Activated CD4-positive, alpha-beta T cell treated with anti-CD3 and anti-CD28 coated beads for 48 hours (primary cell): ENCODE data around the gene NUP214.
"Not testable (repeated sequence)": the region's sequence is repeated elsewhere in the genome, so short reads cannot be mapped to it uniquely, and the experiment has no call there.

Experiments used
- DNase-seq: peaks from one replicate; pipeline ENCODE4 v3.0.0-alpha.2; 2020

The NUP214 gene

DNA sequence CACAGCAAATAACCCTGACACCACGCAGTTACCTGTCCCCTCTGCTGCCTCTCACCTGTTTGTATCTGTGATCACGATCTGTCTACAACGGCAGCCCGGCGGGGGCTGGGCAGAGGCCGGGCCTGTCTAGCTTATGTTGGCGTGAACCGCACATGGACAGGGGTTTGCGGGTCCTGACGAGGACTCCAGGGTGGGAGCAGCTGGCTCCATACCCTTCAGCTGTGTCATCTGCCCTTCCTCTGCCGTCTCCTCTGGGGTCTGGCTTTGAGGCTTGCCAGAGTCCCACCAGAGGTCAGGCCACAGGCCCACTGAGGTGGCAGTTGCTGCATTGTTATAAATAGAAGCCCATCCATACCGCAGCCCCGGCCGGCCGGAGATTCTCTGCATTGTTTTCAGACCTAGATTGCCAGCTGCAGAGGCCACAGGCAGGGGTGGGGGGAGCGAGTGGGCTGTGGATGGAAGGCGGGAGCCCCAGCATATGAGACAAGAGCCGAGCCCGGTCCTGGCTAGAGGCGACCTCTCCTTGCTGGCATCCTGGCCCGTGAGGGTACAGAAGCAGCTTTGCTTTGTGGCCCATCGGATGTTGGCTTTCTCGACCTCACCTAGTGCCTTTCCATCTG lies 113.1 kb downstream of the NUP214 start:
- DNase-seq: no peak

DNA sequence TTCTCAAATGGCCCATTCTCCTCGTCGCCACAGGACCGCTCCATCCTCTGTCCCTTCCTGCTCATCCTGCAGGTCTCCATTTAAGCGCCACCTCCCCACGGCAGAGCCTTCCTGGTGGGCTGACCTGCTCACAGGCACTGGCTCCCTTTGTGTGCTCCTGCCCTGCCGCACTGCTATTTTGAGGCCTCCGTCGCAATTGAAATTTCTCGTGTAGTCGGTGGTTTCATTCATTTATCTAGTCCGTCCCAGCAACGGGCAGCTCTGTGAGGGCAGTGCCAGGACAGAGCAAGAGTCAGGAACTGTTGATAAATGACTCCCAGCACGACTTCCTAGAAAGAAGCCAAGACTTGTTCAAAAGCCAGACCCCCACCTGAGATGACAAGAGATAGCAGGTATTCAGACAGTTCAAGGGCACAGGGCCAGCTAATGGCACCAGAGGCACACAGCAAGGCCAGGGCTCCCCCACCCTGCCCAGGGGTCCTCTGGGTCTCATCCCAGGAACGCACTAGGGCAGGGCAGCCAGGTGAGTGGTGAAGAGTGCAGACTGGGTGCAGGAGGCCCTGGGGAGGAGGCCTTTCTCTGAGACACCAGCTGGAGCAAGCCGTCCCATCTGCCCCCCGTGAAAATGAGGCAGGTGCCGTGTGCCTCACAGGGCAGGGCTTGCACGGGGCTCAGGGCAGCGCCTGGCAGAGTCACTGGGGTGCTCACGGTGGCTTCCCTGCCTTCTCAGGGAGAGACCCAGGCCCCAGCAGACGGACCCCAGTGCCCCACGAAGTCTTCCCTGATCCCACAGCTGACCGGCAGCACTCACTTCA lies 114.0 kb downstream of the NUP214 start:
- DNase-seq: no peak

DNA sequence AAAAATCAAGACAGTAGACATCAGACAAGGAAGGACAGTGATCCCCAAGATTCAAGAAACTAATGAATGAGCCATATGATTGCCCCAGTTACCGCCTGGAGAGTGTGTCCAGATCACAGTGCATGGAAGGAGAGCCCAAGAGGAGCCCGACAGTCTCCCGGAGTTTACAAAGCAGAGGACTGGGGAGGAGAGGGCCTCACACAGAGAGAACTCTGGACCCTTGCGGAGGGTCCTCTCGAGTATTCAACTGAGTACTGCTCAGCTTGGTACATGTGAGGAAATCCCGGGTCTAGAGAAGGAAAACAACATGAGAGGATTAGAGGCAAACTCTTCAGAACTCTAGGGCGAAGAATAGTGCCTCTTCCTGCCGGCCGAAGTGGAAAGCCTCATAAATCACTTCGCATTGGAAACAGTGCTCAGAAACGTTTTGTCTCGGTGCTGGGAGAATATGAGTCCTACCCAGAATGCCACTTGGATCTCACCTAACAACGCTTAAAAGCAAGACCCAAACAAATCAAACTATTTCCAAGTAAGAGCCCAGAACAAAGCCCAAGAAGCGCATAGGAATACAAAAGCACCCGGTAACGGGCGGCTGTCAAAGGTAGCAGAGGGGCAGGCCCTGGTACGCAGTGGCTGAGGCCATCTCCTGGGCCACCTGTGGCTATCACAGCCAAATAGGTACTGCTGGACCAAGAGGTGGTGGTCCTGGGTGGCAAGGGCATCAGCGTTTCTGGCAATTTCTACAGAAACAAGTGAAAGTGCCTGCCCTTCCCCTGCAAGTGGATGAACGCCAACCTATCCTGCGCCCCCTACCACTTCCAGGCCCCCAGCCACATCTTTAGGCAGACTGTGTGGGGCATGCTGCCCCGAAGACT lies 114.9 kb downstream of the NUP214 start:
- DNase-seq: no peak

DNA sequence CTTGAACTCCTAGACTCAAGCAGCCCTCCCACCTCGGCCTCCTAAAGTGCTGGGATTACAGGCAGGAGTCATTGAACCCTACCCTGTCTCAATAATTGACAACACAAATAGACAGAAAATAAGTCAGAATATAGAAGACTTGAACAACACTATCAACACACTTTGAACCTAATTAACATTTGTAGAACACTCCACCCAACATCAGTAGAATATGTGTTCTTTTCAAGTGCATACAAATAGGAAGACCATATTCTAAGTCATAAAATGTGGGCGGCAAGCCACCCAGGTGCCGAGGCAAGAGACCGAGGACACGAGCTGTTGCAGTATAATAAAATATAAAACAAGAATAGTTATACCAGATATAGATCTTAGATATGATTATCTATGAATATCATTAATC lies 118.9 kb downstream of the NUP214 start:
- DNase-seq: not testable (repeated sequence)

DNA sequence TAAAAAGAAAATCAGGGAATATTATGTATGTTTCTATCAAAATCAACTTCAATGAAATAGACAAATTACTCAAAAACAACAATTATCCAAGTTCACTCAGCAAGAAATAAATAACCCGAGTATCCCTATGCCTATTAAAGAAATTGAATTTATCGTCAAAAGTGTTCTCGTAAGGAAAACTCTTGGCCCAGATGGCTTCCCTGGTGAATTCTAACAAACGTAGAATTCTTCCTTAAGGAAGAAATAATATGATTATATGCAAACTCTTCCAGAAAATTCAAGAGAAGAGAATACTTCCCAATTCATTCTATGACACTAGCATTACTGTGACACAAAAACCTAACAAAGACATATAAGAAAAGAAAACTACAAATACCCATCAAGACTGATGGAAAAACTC lies 121.2 kb downstream of the NUP214 start:
- no peak for DNase-seq

DNA sequence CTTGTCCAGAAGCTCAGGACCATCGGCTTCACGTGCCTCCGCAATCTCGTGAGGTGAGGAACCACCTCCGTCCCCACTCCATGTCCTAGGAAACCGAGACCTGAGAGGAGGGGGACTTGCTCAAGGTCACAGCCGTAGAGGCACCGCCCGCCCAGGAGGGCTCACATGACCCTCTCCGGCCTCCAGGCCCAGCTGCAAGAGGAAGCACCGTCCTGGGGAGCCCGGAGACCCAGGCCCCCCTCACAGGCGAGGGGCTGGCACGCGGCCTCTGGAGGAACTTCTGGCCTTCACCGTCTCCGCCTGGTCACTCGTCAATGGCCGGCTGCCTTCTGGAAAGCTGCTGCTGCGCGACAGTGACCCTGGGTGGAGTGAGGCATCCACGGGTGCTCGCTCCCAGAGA lies 126.7 kb downstream of the NUP214 start:
- DNase-seq: no peak

DNA sequence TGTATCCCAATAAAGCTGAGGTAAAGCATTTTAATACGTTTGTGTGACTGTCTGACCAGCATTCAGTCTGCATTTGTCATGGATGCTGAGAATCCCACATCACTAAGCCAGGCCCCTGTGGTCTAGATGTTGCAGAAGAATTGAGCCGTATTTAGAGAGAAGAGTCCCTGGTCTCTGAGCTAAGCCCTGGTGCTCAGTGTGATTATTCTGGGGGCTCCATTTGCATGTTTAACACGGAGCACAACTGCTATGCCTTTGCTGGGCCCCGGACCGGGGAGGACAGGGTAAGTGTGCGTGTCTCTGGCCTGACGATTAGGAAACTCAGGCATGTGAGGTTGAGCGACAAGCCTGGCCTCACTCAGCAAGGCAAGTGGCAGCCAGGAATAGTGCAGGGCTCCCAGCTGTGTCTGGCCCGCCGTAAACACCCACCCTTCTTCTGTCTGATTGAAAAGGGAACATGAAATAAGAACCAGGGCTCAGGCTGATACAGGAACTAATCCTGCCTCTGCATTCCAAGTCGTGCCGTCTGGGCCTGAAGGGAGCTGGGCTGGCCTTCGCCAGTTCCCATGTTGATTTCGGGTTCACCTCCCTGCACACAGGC lies 128.6 kb downstream of the NUP214 start:
- DNase-seq: no peak

DNA sequence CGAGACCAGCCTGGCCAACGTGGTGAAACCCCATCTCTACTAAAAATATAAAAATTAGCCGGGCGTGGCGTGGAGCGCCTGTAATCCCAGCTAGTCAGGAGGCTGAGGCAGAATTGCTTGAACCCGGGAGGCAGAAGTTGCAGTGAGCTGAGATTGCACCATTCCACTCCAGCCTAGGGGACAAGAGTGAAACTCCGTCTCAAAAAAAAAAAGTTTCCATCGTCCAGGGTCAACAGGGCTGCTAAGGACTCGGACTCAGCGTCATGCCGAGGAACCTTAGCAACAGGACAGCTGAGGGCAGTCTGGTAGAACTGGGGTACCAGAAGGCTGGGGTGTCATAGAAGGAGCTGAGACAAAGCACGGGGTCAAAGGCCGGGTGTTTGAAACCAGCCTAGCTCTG lies 129.2 kb downstream of the NUP214 start:
- DNase-seq: no peak

DNA sequence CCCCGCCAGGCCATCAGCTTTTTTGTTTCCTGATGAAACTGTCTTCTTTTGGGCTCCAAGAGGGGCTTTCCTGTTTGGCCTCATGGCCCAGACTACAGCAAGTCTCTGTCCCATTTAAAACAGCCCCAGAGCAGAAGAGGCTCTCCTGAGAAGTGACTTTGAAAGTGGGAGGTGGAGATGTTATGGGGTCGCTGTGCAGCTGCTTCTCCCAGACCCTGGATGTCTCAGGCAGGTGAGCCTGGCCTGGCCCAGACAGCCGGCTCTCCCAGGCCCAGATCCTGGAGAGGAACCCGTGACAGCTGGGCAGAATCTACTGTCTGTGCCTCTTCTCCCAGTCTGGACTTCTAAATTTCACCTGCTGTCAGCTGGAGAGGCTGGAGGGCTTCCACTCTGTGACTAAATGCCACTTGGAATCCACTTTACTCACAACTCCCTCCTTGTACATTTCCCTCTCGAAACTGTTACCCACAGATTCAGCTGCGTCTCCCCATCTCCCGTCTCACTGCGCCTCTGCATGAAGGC lies 130.4 kb downstream of the NUP214 start:
- no peak for DNase-seq

DNA sequence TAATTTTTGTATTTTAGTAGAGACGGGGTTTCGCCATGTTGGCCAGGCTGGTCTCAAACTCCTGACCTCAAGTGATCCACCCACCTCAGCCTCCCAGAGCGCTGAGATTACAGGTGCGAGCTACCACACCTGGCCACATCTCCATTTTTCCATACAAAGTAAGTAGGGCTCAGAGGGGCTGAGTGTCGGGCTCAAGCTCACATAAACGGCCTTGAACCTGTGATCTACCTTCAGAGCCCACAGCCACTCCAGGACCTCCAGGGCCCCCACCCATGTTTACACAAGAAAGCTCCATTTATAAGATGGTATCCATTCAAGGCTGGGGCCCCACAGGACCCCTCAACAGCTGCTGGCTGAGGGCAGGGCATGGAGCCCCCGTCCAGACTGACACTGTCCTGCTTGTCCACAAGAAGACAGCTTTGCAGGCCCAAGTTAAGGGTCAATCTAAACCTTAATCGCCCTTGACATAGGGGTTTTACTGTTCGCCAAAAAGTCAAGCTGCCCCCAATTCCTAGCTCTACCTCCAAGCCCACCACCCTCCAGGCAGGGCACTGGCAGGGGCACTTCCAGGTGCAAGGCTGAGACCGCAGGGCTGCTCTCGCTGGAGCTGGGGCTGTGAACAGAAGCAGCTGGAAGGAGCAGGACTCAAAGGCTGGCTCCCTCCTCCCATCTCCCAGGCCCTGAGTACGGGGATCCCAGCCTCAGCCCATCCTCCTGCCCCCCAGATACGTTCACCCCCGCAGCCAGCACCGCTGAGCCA lies 132.1 kb downstream of the NUP214 start:
- DNase-seq: no peak

DNA sequence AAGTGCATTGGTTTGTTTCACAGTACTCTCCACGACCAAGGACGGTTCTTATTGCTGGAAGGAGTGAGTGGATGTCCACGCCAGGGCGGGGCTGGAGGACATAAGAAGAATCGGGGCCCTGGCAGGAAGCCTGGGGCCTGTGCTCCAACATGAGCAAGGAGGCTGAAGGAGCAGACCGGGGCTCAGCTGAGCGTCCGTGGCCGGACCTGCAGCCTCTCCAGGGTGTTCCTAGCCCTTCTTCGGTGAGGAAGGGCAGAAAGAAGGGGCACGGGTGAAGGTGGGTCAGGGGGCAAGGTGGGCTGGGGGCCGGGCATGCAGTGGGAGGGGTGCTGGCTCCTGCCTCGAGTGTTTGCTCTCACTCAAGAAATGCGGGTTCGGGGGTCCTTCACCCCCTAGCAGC lies 132.8 kb downstream of the NUP214 start:
- DNase-seq: no peak

DNA sequence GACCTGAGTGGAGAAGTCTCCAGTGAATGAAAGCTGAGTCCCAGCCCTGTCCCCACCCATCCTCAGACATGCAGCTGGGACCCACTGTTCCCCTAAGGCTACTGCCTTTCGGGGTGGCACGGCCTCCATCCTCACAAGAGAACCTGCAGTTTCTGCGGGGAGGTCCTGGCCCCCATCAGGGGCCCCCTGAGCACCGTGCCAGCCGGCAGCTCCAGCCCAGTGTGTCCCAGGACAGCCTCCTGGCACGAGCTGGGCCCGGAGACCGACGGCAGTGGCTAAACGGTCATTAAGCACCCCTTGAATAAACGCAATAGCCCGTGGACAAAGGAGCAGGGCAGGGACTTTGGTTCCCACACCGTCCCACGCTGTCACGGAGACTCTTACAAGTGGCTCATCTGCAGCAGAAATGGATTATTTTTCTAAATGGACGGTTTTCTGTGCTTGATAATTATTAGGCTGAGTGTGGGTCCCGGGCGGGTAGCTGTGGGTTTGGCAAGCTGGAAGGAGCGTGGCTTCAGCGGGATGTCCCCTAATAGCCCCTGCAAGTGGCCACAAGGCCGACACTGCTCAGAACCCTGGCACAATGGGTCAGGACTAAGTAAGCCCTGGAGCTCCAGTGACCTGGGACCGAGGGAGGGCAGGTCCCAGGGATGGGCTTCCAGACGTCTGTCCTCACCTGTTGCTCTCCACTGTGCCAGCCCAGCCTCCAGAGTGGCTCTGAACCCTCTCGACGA lies 133.5 kb downstream of the NUP214 start:
- DNase-seq: no peak

DNA sequence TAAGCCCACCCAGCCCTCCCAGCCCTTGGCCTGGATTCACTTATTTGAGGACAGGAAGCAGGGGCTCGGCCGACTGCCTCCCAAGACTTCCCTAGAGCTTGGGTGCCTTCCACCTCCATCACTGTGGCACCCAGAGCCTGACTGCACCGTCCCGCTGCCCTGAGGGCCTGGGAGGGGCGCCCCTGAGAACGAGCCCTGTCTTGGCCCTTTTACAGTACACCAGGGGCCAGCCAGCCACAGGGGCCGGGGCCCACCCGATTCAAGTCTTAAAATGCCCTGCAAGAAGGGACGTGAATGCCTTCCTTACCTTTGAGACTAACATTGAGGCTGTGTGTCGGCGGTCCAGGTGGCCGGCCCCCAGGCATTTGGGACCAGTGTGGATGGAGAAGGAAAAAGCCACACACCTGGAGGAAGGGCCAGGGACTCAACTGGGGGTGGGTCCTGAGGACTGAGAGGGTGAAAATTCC lies 134.1 kb downstream of the NUP214 start:
- no peak for DNase-seq

DNA sequence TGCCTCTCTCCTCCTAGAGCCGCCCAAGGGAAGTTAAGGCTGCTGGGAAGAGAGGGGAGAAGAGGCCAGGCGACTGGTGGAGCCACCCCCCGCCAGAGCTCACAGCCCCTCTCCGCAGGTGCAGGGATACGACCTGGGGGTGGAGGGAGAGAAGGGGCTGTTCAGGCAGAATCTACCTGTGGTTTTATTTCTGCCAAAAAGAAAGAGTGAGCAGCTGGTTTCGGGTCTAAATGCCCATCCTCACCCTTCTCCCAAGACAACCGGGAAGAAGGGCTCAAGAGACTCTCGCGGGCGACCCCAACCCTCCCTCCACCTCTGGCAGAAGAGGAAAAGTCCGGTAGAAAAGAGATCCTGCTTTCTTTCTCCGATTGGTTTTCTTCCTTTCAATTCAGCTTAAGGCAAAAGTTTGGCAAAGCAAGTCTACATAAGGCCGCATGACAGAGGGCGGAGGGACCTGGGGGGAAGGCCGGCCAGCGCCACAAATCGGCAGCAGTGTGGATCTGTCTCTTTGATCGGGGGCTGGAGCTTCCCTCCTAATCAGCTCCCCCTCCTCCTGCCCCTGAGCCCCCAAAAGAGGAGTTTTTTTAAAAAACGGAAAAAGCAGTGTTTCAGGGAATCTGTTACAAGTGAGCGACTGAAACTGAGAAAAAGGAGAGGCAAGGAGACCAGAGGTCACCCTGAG lies 134.7 kb downstream of the NUP214 start:
- DNase-seq: no peak

DNA sequence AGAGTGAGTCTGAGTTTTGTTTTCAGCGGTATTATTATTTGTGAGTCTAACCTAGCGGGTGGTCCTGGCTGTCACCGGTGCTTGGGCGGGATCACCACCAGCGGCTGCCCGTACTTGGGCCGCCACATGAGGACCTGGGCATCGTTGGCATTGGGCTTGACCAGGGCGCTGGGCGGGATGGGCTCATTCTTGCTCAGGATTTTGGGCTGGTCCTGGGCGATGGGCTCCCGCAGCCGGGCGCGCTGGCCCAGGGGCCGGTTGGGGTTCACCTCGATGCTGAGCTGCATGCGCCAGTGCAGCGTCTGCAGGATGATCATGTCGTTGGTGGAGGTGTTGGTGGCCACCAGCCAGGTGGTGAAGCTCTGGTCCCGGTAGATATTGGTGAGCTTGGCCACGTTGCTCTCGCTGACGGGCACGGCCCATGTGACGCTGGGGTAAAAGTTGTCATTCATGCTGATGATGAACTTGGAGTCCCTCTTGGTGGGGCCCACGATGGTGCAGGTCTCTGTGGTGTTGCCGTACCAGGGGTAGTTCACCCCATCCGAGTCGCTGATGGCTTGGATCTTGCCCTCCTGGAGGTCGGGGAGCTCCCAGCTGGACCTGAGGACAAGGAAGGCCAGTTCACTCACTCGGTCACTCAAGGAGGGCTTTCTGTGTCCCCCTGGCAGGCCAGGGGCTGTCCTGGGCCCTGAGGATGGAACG lies 135.5 kb downstream of the NUP214 start:
- DNase-seq: no peak

DNA sequence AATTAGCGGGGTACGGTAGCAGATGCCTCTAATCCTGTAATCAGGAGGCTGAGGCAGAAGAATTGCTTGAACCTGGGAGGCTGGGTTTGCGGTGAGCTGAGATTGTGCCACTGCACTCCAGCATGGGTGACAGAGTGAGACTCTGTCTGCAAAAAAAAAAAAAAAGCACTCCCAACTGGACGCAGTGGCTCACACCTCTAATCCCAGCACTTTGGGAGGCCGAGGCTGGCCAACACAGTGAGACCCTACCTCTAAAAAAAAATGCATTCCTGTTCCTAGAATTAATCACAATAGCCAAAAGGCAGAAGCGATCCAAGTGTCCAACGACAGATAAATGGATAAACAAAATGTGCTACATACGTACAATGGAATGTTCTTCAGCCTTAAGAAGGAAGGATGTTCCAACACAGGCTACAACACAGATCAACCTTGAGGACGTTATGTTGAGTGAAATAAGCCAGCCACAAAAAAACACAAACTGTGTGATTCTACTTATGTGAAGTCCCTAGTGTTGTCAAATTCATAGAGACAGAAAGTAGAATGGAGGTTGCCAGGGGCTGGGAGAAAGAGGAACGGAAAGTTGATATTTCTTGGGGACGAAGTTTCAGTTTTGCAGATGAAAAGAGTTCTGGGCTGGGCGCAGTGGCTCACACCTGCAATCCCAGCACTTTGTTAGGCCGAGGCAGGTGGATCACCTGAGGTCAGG lies 137.1 kb downstream of the NUP214 start:
- no peak for DNase-seq

DNA sequence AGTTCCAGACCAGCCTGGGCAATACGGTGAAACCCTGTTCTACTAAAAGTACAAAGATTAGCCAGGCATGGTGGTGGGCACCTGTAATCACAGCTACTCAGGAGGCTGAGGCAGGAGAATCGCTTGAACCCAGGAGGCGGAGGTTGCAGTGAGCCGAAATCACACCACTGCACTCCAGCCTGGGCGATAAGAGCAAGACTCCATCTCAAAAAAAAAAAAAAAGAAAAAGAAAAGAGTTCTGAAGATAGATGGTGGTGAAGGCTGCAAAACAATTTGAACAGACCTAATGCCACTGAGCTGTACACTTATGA lies 137.6 kb downstream of the NUP214 start:
- DNase-seq: not testable (repeated sequence)

DNA sequence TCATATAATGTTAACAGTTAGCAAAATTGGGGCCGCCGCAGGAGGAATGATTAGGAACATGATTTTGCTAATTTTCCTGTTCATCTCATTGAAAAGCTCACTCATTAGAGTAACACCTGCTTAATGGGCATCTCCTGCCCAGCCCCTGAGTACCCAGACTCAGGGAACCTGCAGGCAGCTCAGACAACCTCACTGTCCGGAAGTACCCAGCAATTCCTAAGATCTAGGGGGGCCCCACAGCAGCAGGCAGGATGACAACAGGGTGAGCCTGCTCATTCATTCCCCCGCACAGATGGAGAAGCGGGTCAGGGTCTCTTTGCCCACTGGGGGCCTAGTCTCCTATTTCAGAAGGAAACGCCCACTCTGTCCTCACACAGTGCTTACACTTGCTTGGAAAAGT lies 138.3 kb downstream of the NUP214 start:
- DNase-seq: no peak

DNA sequence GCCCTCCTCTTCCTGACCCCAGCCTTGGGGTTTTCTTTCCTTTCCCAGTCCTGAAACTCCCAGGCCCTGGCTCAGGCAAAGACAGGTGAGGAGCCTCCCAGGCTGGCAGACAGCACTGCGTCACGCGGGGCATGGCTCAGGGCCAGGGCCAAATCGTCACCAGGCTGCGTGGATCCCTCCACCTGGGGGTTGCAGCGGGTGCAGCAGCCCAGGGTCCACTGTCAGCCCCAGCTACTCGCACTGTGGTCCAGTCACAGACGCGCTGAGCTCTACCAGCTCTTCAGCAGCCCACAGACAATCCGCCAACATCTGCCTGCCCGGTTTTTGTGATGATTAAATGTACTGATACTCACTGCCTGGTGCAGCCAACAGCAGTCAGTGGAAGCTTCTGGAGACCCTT lies 138.8 kb downstream of the NUP214 start:
- DNase-seq: peak; percentile 48
